ENCODE measurements around the gene LRRC32. TPM values are rescaled to one million over a fixed set of nuclear protein-coding genes. Genes with fewer than 3 reads are reported as not detected.

The LRRC32 gene
- total RNA-seq, 2 experiments from 2014 or later: 23.2 to 24.5 TPM

DNA sequence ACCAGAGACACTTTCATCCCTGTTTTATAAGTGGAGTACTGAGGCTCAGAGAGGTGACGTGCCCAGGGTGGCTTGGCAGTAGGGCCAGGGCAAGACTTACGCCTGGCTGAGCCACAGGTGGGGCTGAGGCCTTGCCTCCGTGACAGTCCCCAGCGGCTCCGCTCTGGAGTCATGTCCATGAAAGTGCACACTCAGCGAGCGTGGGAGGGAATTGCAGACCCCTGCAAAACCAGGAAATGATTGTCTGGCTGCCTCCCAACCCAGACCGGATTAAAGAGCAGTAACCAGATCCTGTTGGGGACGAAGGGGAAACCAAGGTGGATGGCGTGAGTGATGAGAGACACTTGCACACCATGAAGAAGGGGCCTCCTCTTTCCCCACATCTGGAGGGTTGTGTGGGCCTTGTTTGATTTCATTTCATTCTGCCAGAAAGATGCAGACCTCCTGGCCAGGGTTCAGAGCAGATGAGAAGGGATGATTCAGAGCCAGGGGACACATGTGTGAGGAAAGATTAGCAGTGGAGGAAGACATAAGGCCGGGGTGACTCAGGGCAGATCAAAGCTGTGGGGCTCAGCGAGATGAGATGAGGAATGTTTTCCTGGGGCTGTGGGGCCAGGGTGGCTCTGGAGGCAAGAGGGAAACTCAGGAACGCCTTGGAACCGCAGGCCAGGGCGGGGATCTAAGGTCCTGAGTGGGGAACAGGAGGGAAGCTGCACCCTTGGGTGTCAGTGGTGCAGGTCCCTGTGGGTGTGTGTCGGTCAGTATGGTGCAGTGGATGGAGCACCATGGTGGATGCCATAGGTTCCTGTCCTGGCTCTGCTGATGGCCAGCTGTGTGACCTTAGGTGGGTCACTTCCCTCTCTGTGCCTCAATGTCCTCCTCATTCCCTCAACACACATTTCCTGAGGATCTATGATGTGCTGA is 29.9 kb upstream of the LRRC32 start:
- H3K36me3 Mint-ChIP-seq (ENCODE audit: low read depth): no peaks in the 10 kb centered on the region
- DNase-seq (peak; percentile 36), ATAC-seq (peak; percentile 76)
- H3K27me3 Mint-ChIP-seq: peaks cover 7% of the 10 kb centered on the region
- no peak overlapping the region for H3K4me3 Mint-ChIP-seq
- intact Hi-C loops (cut with micrococcal nuclease): no loop called here
- peaks cover 14% of the 10 kb centered on the region for H3K4me1 Mint-ChIP-seq (ENCODE audit: low read depth)
- H3K27ac Mint-ChIP-seq: no peak overlapping the region
- no peak for TF ChIP-seq CTCF (IDR thresholded peaks at IDR 0.05)
- POLR2A ChIA-PET: no interaction called here
- CTCF ChIA-PET: no interaction called here
- H3K9me3 Mint-ChIP-seq: peaks cover 4% of the 10 kb centered on the region

DNA sequence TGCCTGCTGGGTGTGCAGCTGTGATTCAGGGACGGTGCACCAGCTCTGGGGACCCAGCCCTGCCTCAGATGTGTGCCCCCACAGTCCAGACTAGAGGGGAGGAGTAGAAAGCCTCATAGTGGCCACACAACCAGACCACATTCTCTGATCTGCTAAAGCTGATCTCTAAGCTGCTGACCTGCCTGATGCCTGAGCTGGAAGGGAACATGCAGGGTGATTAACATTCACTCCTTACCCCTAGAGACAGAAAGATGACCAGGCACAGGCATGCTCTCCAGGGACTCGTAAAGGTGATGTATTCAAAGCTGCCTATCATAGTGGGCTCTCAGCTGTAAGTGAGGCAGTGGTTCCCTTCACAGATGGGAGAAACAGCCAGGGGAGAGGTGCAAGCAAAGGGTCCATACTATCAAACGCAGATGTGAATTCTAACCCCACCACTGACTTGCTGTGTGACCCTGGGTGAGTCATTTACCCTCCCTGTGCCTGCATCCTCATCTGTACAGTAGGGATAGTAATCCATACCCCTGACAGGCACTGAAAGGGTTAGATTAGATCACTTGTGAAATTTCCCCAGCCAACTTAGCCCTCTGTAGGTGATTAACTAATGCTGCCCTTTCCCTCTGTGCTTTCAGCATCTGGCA is 29.0 kb upstream of the LRRC32 start:
- no peak for ATAC-seq
- Mint-ChIP-seq H3K9me3 (no peaks in the 10 kb centered on the region), H3K4me3 (no peak overlapping the region), H3K27ac (no peak overlapping the region), H3K4me1 (ENCODE audit: low read depth) (peaks cover 16% of the 10 kb centered on the region), H3K27me3 (peaks cover 3% of the 10 kb centered on the region), H3K36me3 (ENCODE audit: low read depth) (no peaks in the 10 kb centered on the region)
- CTCF ChIA-PET: interaction anchor here (1.4 to 2.1 kb wide), 3 partner anchors 11 to 101 kb away, joined by 4 to 8 read pairs (median 5); no protein-coding TSS in a partner anchor
- DNase-seq: no peak
- intact Hi-C loops (cut with micrococcal nuclease): no loop called here
- TF ChIP-seq CTCF (IDR thresholded peaks at IDR 0.05): no peak
- POLR2A ChIA-PET: interaction anchor here (1.3 kb wide), 1 partner anchor 13 kb away, joined by 3 read pairs; no protein-coding TSS in a partner anchor

- intact Hi-C loops (cut with micrococcal nuclease): no loop called here
- POLR2A ChIA-PET: interaction anchor here (1.0 to 1.3 kb wide), 2 partner anchors 9 to 12 kb away, joined by 3 read pairs; no protein-coding TSS in a partner anchor
- ATAC-seq (peak; percentile 45), DNase-seq (no peak)
- Mint-ChIP-seq H3K27ac (no peak overlapping the region), H3K4me1 (ENCODE audit: low read depth) (peaks cover 16% of the 10 kb centered on the region), H3K4me3 (no peak overlapping the region), H3K36me3 (ENCODE audit: low read depth) (no peaks in the 10 kb centered on the region), H3K9me3 (no peaks in the 10 kb centered on the region), H3K27me3 (no peaks in the 10 kb centered on the region)
- peak; percentile 49 for TF ChIP-seq CTCF (IDR thresholded peaks at IDR 0.05)
- CTCF ChIA-PET: interaction anchor here (0.5 to 2.1 kb wide), 6 partner anchors 12 to 995 kb away, joined by 3 to 8 read pairs (median 4); no protein-coding TSS in a partner anchor
Measured at GRCh38 chr11:76698321-76699043, 27.9 kb upstream of the LRRC32 start.

DNA sequence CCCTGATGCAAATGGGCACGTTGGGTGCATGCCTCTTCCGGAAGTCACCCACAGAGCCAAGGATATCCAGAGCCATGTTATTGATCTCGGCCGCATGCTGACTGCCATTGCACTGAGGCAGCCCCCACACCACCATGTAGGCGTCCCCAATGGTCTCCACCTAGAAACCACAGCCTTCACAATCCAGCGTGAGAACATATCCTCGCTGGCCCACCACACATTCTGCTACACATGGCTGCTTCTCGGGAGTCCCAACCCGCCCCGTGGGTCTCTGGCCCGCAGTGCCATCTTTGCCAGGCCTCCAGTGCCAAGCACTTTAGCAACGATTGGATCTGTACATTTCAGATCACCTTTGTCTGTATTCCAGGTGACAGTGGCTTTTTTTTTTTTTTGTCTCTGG is 26.2 kb upstream of the LRRC32 start:
- no peak for ATAC-seq

More for the DNA sequence above, 26.2 kb upstream of the LRRC32 start:
- no peak overlapping the region for H3K27ac Mint-ChIP-seq
- no peaks in the 10 kb centered on the region for H3K9me3 Mint-ChIP-seq
- intact Hi-C loops (cut with micrococcal nuclease): no loop called here
- no peak for TF ChIP-seq CTCF (IDR thresholded peaks at IDR 0.05)
- H3K27me3 Mint-ChIP-seq: no peaks in the 10 kb centered on the region
- CTCF ChIA-PET: no interaction called here
- H3K4me1 Mint-ChIP-seq (ENCODE audit: low read depth): peaks cover 16% of the 10 kb centered on the region
- H3K4me3 Mint-ChIP-seq: no peak overlapping the region
- no peak for DNase-seq
- POLR2A ChIA-PET: no interaction called here
- H3K36me3 Mint-ChIP-seq (ENCODE audit: low read depth): no peaks in the 10 kb centered on the region

Measured in activated CD8-positive, alpha-beta T cell treated with anti-CD3 and anti-CD28 coated beads for 36 hours (primary cell).